Tibial nerve (tissue), 3 donors: ENCODE measurements around the gene GPN1.

ENCODE experiments used
- POLR2A ChIP-seq, 2 donors: fragments of 450-650 bp; IDR thresholded peaks; one replicate each; pipeline ENCODE4 v1.6.1; 2017; ENCODE audit warnings: antibody characterized with exemption in 2 of 2, mild to moderate bottlenecking in 2 of 2, moderate library complexity in 2 of 2
- TF ChIP-seq, protein P1 (sequence below), 5 experiments: fragments of 200-600 bp in 3 of 5; fragments of 450-650 bp in 2 of 5; sonication (generic) in 3 of 5; IDR thresholded peaks; one replicate each; pipeline ENCODE4 v1.5.1; 2016 to 2019; ENCODE audit warnings: antibody characterized with exemption in 5 of 5, mild to moderate bottlenecking in 3 of 5, moderate library complexity in 2 of 5

DNA sequence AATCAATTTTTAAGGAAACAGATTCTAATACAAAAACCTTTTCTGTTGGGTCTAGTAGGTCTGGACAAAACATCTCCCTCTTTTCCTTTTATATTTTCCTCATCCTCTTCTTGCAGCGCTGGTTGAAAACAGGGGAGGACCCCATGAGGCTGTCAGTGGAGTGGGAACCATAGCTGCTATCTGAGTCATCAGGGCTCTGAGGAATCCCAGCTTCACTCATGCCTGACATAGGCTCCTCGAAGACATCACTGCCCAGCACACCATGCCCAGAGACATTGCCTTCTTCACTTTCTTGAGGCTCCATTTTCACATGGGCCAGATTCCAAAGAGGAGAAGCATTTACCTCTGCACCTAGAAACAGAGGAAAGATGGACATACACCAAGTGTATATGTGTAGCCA lies 24.5 kb downstream of the GPN1 start:
- no peak for TF ChIP-seq POLR2A (IDR thresholded peaks at IDR 0.05)
- TF ChIP-seq, protein P1, sequence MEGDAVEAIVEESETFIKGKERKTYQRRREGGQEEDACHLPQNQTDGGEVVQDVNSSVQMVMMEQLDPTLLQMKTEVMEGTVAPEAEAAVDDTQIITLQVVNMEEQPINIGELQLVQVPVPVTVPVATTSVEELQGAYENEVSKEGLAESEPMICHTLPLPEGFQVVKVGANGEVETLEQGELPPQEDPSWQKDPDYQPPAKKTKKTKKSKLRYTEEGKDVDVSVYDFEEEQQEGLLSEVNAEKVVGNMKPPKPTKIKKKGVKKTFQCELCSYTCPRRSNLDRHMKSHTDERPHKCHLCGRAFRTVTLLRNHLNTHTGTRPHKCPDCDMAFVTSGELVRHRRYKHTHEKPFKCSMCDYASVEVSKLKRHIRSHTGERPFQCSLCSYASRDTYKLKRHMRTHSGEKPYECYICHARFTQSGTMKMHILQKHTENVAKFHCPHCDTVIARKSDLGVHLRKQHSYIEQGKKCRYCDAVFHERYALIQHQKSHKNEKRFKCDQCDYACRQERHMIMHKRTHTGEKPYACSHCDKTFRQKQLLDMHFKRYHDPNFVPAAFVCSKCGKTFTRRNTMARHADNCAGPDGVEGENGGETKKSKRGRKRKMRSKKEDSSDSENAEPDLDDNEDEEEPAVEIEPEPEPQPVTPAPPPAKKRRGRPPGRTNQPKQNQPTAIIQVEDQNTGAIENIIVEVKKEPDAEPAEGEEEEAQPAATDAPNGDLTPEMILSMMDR (IDR thresholded peaks at IDR 0.05) = no peak
